ENCODE measurements around the gene RIPOR3.
A peak's percentile ranks its signal among the peaks of the same experiment; 100 is the strongest.

RIPOR3 gene

GRCh38 chr20:50668326-50668725, 23.0 kb downstream of the RIPOR3 start:
- Histone ChIP-seq H3K4me1 (ENCODE audit: insufficient read depth, poor library complexity, severe bottlenecking) (peaks cover 9% of the 10 kb centered on the region), H3K9me3 (ENCODE audit: severe bottlenecking) (no peaks in the 10 kb centered on the region), H3K4me3 (ENCODE audit: severe bottlenecking) (no peak overlapping the region), H3K27me3 (ENCODE audit: insufficient read depth, poor library complexity, severe bottlenecking) (no peaks in the 10 kb centered on the region), H3K27ac (ENCODE audit: poor library complexity, severe bottlenecking) (no peak overlapping the region), H3K36me3 (ENCODE audit: low read depth) (no peaks in the 10 kb centered on the region)
- DNase-seq (ENCODE audit: low spot score) (no peak), ATAC-seq (ENCODE audit: low read depth) (no peak)
- TF ChIP-seq CTCF (IDR thresholded peaks at IDR 0.05; ENCODE audit: poor library complexity, severe bottlenecking), result no peak

- peaks cover 17% of the 10 kb centered on the region for H3K4me1 ChIP-seq (ENCODE audit: insufficient read depth, poor library complexity, severe bottlenecking)
Measured at GRCh38 chr20:50666709-50667298, 24.5 kb downstream of the RIPOR3 start.

GRCh38 chr20:50664254-50664653, 27.1 kb downstream of the RIPOR3 start:
- ATAC-seq (ENCODE audit: low read depth), result no peak
- peaks cover 12% of the 10 kb centered on the region for H3K4me1 ChIP-seq (ENCODE audit: insufficient read depth, poor library complexity, severe bottlenecking)

More at GRCh38 chr20:50666709-50667298, 24.5 kb downstream of the RIPOR3 start:
- Histone ChIP-seq H3K36me3 (ENCODE audit: low read depth) (no peaks in the 10 kb centered on the region), H3K27me3 (ENCODE audit: insufficient read depth, poor library complexity, severe bottlenecking) (no peaks in the 10 kb centered on the region), H3K9me3 (ENCODE audit: severe bottlenecking) (no peaks in the 10 kb centered on the region), H3K4me3 (ENCODE audit: severe bottlenecking) (no peak overlapping the region), H3K27ac (ENCODE audit: poor library complexity, severe bottlenecking) (no peak overlapping the region)
- ATAC-seq (ENCODE audit: low read depth) (no peak), DNase-seq (ENCODE audit: low spot score) (no peak)
- TF ChIP-seq CTCF (IDR thresholded peaks at IDR 0.05; ENCODE audit: poor library complexity, severe bottlenecking), result no peak

GRCh38 chr20:50663095-50663821, 28.1 kb downstream of the RIPOR3 start:
- Histone ChIP-seq H3K4me1 (ENCODE audit: insufficient read depth, poor library complexity, severe bottlenecking) (peaks cover 12% of the 10 kb centered on the region), H3K4me3 (ENCODE audit: severe bottlenecking) (no peak overlapping the region), H3K36me3 (ENCODE audit: low read depth) (no peaks in the 10 kb centered on the region), H3K9me3 (ENCODE audit: severe bottlenecking) (no peaks in the 10 kb centered on the region), H3K27ac (ENCODE audit: poor library complexity, severe bottlenecking) (no peak overlapping the region), H3K27me3 (ENCODE audit: insufficient read depth, poor library complexity, severe bottlenecking) (no peaks in the 10 kb centered on the region)
- DNase-seq (ENCODE audit: low spot score) (no peak), ATAC-seq (ENCODE audit: low read depth) (peak; percentile 83)
- TF ChIP-seq CTCF (IDR thresholded peaks at IDR 0.05; ENCODE audit: poor library complexity, severe bottlenecking), result peak; percentile 98

More at GRCh38 chr20:50664254-50664653, 27.1 kb downstream of the RIPOR3 start:
- no peak overlapping the region for H3K27ac ChIP-seq (ENCODE audit: poor library complexity, severe bottlenecking)
- no peak for TF ChIP-seq CTCF (IDR thresholded peaks at IDR 0.05; ENCODE audit: poor library complexity, severe bottlenecking)
- no peak for DNase-seq (ENCODE audit: low spot score)
- no peak overlapping the region for H3K4me3 ChIP-seq (ENCODE audit: severe bottlenecking)
- no peaks in the 10 kb centered on the region for H3K9me3 ChIP-seq (ENCODE audit: severe bottlenecking)
- no peaks in the 10 kb centered on the region for H3K27me3 ChIP-seq (ENCODE audit: insufficient read depth, poor library complexity, severe bottlenecking)
- no peaks in the 10 kb centered on the region for H3K36me3 ChIP-seq (ENCODE audit: low read depth)
